GM13977 (cell line): ENCODE results near the gene GGT7.

Source experiments
- DNase-seq: peaks from one replicate; pipeline ENCODE4 v3.0.0; 2012; ENCODE audit warnings: low spot score
- CTCF ChIP-seq: IDR thresholded peaks from 2 replicates; pipeline ENCODE4 v1.5.1; 2012; ENCODE audit warnings: mild to moderate bottlenecking, control low read depth; ENCODE audit not compliant: insufficient read depth; ENCODE audit errors: extremely low read depth, missing control alignments
- in situ Hi-C: fragments of 300-500 bp; cut with MboI; formaldehyde crosslinking; loops from one replicate; pipeline ENCODE4 v1.12.0; 2022; ENCODE audit warnings: low sequenced_read_pairs, low pct_unique_long_range_greater_than_20kb, mixed read lengths, inconsistent platforms; ENCODE audit not compliant: unreplicated experiment

GGT7 gene

GRCh38 chr20:34829191-34829590 lies 43.5 kb downstream of the GGT7 start:
- in situ Hi-C loops: no loop called here
- DNase-seq: no peak
- no peak for TF ChIP-seq CTCF

- no peak for TF ChIP-seq CTCF
- in situ Hi-C loops: no loop called here
- DNase-seq: peak; percentile 91
Observed at GRCh38 chr20:34825530-34826362, 46.9 kb downstream of the GGT7 start, which contains the start of gene NCOA6. Gene NCOA6 (minus strand): TSS chr20:34825651. CDS start chr20:34782355, 43,296 bp downstream.

- in situ Hi-C loops: no loop called here
- peak; percentile 22 for TF ChIP-seq CTCF
- peak; percentile 85 for DNase-seq
Observed at GRCh38 chr20:34824806-34825529, 47.7 kb downstream of the GGT7 start.

GRCh38 chr20:34824452-34824805 lies 48.2 kb downstream of the GGT7 start:
- no peak for TF ChIP-seq CTCF
- in situ Hi-C loops: no loop called here
- peak; percentile 76 for DNase-seq

- no peak for TF ChIP-seq CTCF
- in situ Hi-C loops: no loop called here
- DNase-seq: no peak
Observed at GRCh38 chr20:34824026-34824425, 48.6 kb downstream of the GGT7 start.

- in situ Hi-C loops: no loop called here
- no peak for DNase-seq
- TF ChIP-seq CTCF: no peak
Observed at GRCh38 chr20:34820805-34821578, 51.7 kb downstream of the GGT7 start.
